ENCODE data around the gene SF3A1. TPM values are rescaled to one million over a fixed set of nuclear protein-coding genes. Genes with fewer than 3 reads are reported as not detected.

SF3A1 gene
- total and polyA plus RNA-seq, 2 of the 8 experiments (the other 6 are each of a cell fraction or from before 2014, with no cell fraction given), result 27.8 to 285 TPM

DNA sequence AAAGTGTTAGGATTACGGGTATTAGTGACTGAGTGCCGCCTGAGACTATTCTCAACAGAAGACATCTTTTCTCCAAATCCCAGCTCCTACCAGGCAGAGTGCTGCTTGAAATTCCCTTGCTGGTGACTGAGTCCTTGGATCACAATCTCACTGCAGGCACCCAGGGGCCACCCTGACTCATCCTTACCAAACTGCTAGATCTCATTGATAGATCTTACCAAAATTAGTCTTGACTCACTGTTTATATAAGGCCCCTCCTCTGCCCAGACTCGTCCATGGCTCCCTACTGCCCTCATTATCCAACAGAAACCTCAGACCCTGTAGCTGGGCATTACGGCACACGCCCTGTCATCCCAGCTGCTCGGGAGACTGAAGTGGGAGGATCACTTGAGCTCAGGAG, 44.6 kb downstream of the SF3A1 start:
- H3K23me2 ChIP-seq (ENCODE audit: low read depth, low read length), result no peaks in the 10 kb centered on the region
- no peak overlapping the region for H3K27ac ChIP-seq (ENCODE audit: low read depth, low read length)
- no peak overlapping the region for H2BK12ac ChIP-seq (ENCODE audit: low read depth, low read length)
- peaks cover 0 to 5% (median 1%) of the 10 kb centered on the region in 4 experiments; a peak in 3 of 7 replicates for H3K4me1 ChIP-seq (replicated peaks in 1 of 4; ENCODE audit: control insufficient read depth in 3 of 4, insufficient read depth in 4 of 4, low read length in 3 of 4)
- H3K36me3 ChIP-seq (ENCODE audit: control insufficient read depth in 2 of 4, insufficient read depth in 4 of 4, low read length in 3 of 4), result no peaks in the 10 kb centered on the region
- H4K91ac ChIP-seq (replicated peaks; ENCODE audit: insufficient read length, low read length), result no peak overlapping the region
- no peaks in the 10 kb centered on the region for H3K9me3 ChIP-seq (ENCODE audit: insufficient read depth in 2 of 2, low read depth in 1 of 2, low read length in 1 of 2)
- H2BK120ac ChIP-seq (replicated peaks; ENCODE audit: low read depth, low read length), result no peak overlapping the region
- H3K4me2 ChIP-seq (ENCODE audit: insufficient read depth in 1 of 2, low read depth in 2 of 2, low read length in 2 of 2), result no peak overlapping the region
- H2BK20ac ChIP-seq (ENCODE audit: low read length), result no peak overlapping the region
- H2AFZ ChIP-seq (ENCODE audit: low read length), result no peak overlapping the region
- POLR2A ChIA-PET (ENCODE audit: partially characterized antibody), result interaction anchor here (1.0 to 1.2 kb wide), 2 partner anchors 18 to 45 kb away, joined by 3 to 4 read pairs; partner anchors contain the start of genes CCDC157 and SF3A1
- H3K4me3 ChIP-seq (ENCODE audit: extremely low read depth in 1 of 4, insufficient read depth in 2 of 4, low read depth in 3 of 4, low read length in 4 of 4), result no peak overlapping the region
- no peak overlapping the region for H3K18ac ChIP-seq (ENCODE audit: extremely low read depth, low read length)
- H2AK5ac ChIP-seq (ENCODE audit: low read depth, low read length), result no peak overlapping the region
- peaks cover 0 to 2% of the 10 kb centered on the region in 2 experiments for H4K20me1 ChIP-seq (replicated peaks in 1 of 2; ENCODE audit: control insufficient read depth in 1 of 2, insufficient read depth in 2 of 2, low read length in 2 of 2)
- H3K79me1 ChIP-seq (ENCODE audit: low read depth, low read length), result 0 out of 2 replicates have a peak, but pooled peaks cover 2% of the 10 kb centered on the region
- no peak overlapping the region for H3K4ac ChIP-seq (replicated peaks; ENCODE audit: insufficient read length, low read depth, low read length)
- no peak for DNase-seq (ENCODE audit: low read depth in 1 of 2, low spot score in 2 of 2)
- H3K23ac ChIP-seq (ENCODE audit: insufficient read length), result no peak overlapping the region
- 90% methylated on average over 6 of the region's 6 CpGs; no CpG with 5 or more reads in 1 of the 2 experiments for WGBS, 2 experiments (ENCODE audit: extremely low coverage in 1 of 2, insufficient coverage in 1 of 2, insufficient read length in 1 of 2, insufficient replicate concordance in 2 of 2, low coverage in 1 of 2, low lambda C conversion rate in 2 of 2, missing lambda C conversion rate in 1 of 2)
- H2BK15ac ChIP-seq (ENCODE audit: low read length), result no peak overlapping the region
- no peak for FAIRE-seq
- H3K9ac ChIP-seq (replicated peaks in 1 of 4; ENCODE audit: extremely low read depth in 1 of 4, low read depth in 3 of 4, low read length in 3 of 4), result no peak overlapping the region
- H3K14ac ChIP-seq (ENCODE audit: insufficient read length), result no peak overlapping the region
- H2BK5ac ChIP-seq (ENCODE audit: low read depth, low read length), result no peak overlapping the region
- no peak overlapping the region for H3K56ac ChIP-seq (replicated peaks; ENCODE audit: insufficient read length, low read depth, low read length)
- H4K8ac ChIP-seq (ENCODE audit: extremely low read depth, insufficient read depth, low read length), result no peak overlapping the region
- H3K27me3 ChIP-seq (replicated peaks in 1 of 4; ENCODE audit: control insufficient read depth in 3 of 4, extremely low read depth in 1 of 4, insufficient read depth in 3 of 4, low read length in 3 of 4), result no peaks in the 10 kb centered on the region
- H3K79me2 ChIP-seq (ENCODE audit: control insufficient read depth in 1 of 2, insufficient read depth in 2 of 2, low read length in 2 of 2), result no peaks in the 10 kb centered on the region
- CTCF ChIA-PET (ENCODE audit: partially characterized antibody), result interaction anchor here (1.1 to 1.3 kb wide), 2 partner anchors 12 to 24 kb away, joined by 3 to 5 read pairs; no protein-coding TSS in a partner anchor
- no peak overlapping the region for H4K5ac ChIP-seq (ENCODE audit: insufficient read length, low read depth, low read length)
- no peak for TF ChIP-seq EP300 (IDR thresholded peaks at IDR 0.05; ENCODE audit: borderline replicate concordance in 1 of 2, low read depth in 2 of 2, low read length in 2 of 2)
- TF ChIP-seq SIRT6 (IDR thresholded peaks at IDR 0.05; ENCODE audit: low read length), result no peak
- no peak for TF ChIP-seq RAD21 (IDR thresholded peaks at IDR 0.05 in 1 of 2, conservative IDR thresholded peaks at IDR 0.05 in 1 of 2; ENCODE audit: low read depth in 2 of 2, low read length in 2 of 2)
- no peak for TF ChIP-seq TAF7 (optimal IDR thresholded peaks at IDR 0.05; ENCODE audit: borderline replicate concordance, low read depth, low read length)
- TF ChIP-seq TEAD4 (IDR thresholded peaks at IDR 0.05; ENCODE audit: low read depth, low read length), result no peak
- no peak for TF ChIP-seq JUN (IDR thresholded peaks at IDR 0.05; ENCODE audit: low read depth, low read length)
- no peak for TF ChIP-seq RXRA (IDR thresholded peaks at IDR 0.05; ENCODE audit: insufficient read depth, low read depth, low read length)
- no peak for TF ChIP-seq SIN3A (conservative IDR thresholded peaks at IDR 0.05 in 1 of 2, IDR thresholded peaks at IDR 0.05 in 1 of 2; ENCODE audit: low read depth in 1 of 2, low read length in 2 of 2)
- no peak for TF ChIP-seq BACH1 (IDR thresholded peaks at IDR 0.05; ENCODE audit: low read length)
- no peak for TF ChIP-seq NRF1 (IDR thresholded peaks at IDR 0.05; ENCODE audit: low read depth, low read length)
- no peak for TF ChIP-seq POLR2AphosphoS5 (IDR thresholded peaks at IDR 0.05; ENCODE audit: low read depth, low read length)
- TF ChIP-seq GTF2F1 (IDR thresholded peaks at IDR 0.05; ENCODE audit: borderline replicate concordance, low read depth, low read length), result no peak
- TF ChIP-seq NANOG (IDR thresholded peaks at IDR 0.05; ENCODE audit: insufficient read depth, low read depth, low read length, poor library complexity, severe bottlenecking), result no peak
- TF ChIP-seq SRF (IDR thresholded peaks at IDR 0.05; ENCODE audit: low read depth, low read length), result no peak
